Panc1 (cell line): ENCODE data around the gene TMC5. TPM values are rescaled to one million over a fixed set of nuclear protein-coding genes. Genes with fewer than 3 reads are reported as not detected.

ENCODE experiments used
- ATAC-seq: fragments of 200-7000 bp; cut with Tn5 transposase; 2 replicates; pipeline ENCODE4 v1.9.1; 2020; ENCODE audit warnings: mild to moderate bottlenecking, moderate library complexity
- BruUV-seq: library from RNA; stranded (reverse); fragments of 400-500 nt; replicated peaks from 2 replicates; lab custom pipeline; 2021; lab: Mats Ljungman, UMichigan
- CTCF ChIA-PET: fragments of 300-600 bp; sonication (Branson Sonifier 250); formaldehyde crosslinking; loops from one replicate; lab custom pipeline; 2022; ENCODE audit warnings: antibody characterized with exemption; lab: Charles Lee
- POLR2A ChIA-PET: fragments of 300-600 bp; sonication (Branson Sonifier 250); formaldehyde crosslinking; loops from one replicate; lab custom pipeline; 2022; ENCODE audit warnings: antibody characterized with exemption; lab: Charles Lee
- DNase-seq: peaks from one replicate; pipeline ENCODE4 v3.0.0-alpha.2; 2010; ENCODE audit warnings: low read depth, low spot score
- H3K27ac ChIP-seq: 2 replicates; pipeline ENCODE4 v1.5.1; 2011; ENCODE audit warnings: mild to moderate bottlenecking, low read length, inconsistent platforms
- H3K27me3 ChIP-seq: fragments of 200-500 bp; sonication (Bioruptor generic); 2 replicates; pipeline ENCODE4 v1.6.0; 2014; ENCODE audit warnings: low read length, inconsistent platforms; ENCODE audit not compliant: control insufficient read depth, insufficient read depth
- H3K36me3 ChIP-seq: fragments of 200-500 bp; sonication (Bioruptor generic); 2 replicates; pipeline ENCODE4 v1.5.1; 2014; ENCODE audit warnings: inconsistent platforms, mild to moderate bottlenecking, low read length, moderate library complexity; ENCODE audit not compliant: control insufficient read depth, insufficient read depth
- H3K4me1 ChIP-seq: 2 replicates; pipeline ENCODE4 v1.5.1; 2011; ENCODE audit warnings: inconsistent platforms, mild to moderate bottlenecking, low read length, moderate library complexity; ENCODE audit not compliant: control insufficient read depth, insufficient read depth
- H3K4me3 ChIP-seq, 2 experiments: 2 replicates each; pipeline ENCODE4 v1.5.1; 2011 to 2012; ENCODE audit warnings: low read depth in 2 of 2, low read length in 2 of 2, mild to moderate bottlenecking in 2 of 2, inconsistent platforms in 1 of 2, moderate library complexity in 1 of 2
- H3K9me3 ChIP-seq: fragments of 200-500 bp; sonication (Bioruptor generic); 2 replicates; pipeline ENCODE4 v1.5.1; 2014; ENCODE audit warnings: low read depth, mild to moderate bottlenecking, inconsistent platforms, low read length, moderate library complexity; ENCODE audit not compliant: control insufficient read depth, insufficient read depth
- POLR2AphosphoS5 ChIP-seq: IDR thresholded peaks from 2 replicates; pipeline ENCODE4 v1.6.1; 2012; ENCODE audit warnings: mild to moderate bottlenecking, low read depth, low read length, moderate library complexity
- SIN3A ChIP-seq: IDR thresholded peaks from 2 replicates; pipeline ENCODE4 v1.6.1; 2012; ENCODE audit warnings: low read depth, mild to moderate bottlenecking, low read length, moderate library complexity, borderline replicate concordance; ENCODE audit not compliant: insufficient read depth
- TCF7L2 ChIP-seq: IDR thresholded peaks from 2 replicates; pipeline ENCODE4 v1.6.1; 2011; ENCODE audit warnings: mild to moderate bottlenecking, low read depth, low read length, inconsistent platforms
- in situ Hi-C: cut with HindIII; loops from 2 replicates; pipeline ENCODE4 v1.10.0; 2016; ENCODE audit warnings: low sequenced_read_pairs, low pct_unique_long_range_greater_than_20kb
- intact Hi-C: fragments of 100-400 bp; cut with micrococcal nuclease; formaldehyde crosslinking; loops from one replicate; pipeline ENCODE4 v1.10.0; 2022; ENCODE audit not compliant: unreplicated experiment
- total RNA-seq: library from RNA; stranded (reverse); gene quantifications from one replicate; pipeline ENCODE4 v1.2.1, GENCODE V29; 2021; ENCODE audit not compliant: unreplicated experiment
- TF ChIP-seq, protein P1 (sequence below): fragments of 450-650 bp; IDR thresholded peaks from 2 replicates; pipeline ENCODE4 v1.5.1; 2017; ENCODE audit warnings: mild to moderate bottlenecking
- TF ChIP-seq, protein P2 (sequence below), 2 experiments: IDR thresholded peaks; 2 replicates each; pipeline ENCODE4 v1.6.1; 2011 to 2012; ENCODE audit warnings: low read depth in 2 of 2, control low read depth in 1 of 2, low read length in 1 of 2, mild to moderate bottlenecking in 1 of 2, moderate library complexity in 1 of 2; ENCODE audit not compliant: insufficient read depth in 1 of 2

The TMC5 gene
- total RNA-seq, 1 experiment from 2014 or later, result 1.4 TPM

GRCh38 chr16:19374402-19374801, 43.3 kb upstream of the TMC5 start:
- no peaks in the 10 kb centered on the region for H3K4me1 ChIP-seq
- POLR2A ChIA-PET, result interaction anchor here (0.6 kb wide), 1 partner anchor 79 kb away, joined by 4 read pairs; no protein-coding TSS in a partner anchor
- in situ Hi-C loops, result no loop called here
- BruUV-seq, result no TSS peak
- no peaks in the 10 kb centered on the region for H3K9me3 ChIP-seq
- TF ChIP-seq TCF7L2 (no peak), POLR2AphosphoS5 (no peak), SIN3A (no peak)
- TF ChIP-seq, protein P1, sequence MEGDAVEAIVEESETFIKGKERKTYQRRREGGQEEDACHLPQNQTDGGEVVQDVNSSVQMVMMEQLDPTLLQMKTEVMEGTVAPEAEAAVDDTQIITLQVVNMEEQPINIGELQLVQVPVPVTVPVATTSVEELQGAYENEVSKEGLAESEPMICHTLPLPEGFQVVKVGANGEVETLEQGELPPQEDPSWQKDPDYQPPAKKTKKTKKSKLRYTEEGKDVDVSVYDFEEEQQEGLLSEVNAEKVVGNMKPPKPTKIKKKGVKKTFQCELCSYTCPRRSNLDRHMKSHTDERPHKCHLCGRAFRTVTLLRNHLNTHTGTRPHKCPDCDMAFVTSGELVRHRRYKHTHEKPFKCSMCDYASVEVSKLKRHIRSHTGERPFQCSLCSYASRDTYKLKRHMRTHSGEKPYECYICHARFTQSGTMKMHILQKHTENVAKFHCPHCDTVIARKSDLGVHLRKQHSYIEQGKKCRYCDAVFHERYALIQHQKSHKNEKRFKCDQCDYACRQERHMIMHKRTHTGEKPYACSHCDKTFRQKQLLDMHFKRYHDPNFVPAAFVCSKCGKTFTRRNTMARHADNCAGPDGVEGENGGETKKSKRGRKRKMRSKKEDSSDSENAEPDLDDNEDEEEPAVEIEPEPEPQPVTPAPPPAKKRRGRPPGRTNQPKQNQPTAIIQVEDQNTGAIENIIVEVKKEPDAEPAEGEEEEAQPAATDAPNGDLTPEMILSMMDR, result no peak
- TF ChIP-seq, protein P2, sequence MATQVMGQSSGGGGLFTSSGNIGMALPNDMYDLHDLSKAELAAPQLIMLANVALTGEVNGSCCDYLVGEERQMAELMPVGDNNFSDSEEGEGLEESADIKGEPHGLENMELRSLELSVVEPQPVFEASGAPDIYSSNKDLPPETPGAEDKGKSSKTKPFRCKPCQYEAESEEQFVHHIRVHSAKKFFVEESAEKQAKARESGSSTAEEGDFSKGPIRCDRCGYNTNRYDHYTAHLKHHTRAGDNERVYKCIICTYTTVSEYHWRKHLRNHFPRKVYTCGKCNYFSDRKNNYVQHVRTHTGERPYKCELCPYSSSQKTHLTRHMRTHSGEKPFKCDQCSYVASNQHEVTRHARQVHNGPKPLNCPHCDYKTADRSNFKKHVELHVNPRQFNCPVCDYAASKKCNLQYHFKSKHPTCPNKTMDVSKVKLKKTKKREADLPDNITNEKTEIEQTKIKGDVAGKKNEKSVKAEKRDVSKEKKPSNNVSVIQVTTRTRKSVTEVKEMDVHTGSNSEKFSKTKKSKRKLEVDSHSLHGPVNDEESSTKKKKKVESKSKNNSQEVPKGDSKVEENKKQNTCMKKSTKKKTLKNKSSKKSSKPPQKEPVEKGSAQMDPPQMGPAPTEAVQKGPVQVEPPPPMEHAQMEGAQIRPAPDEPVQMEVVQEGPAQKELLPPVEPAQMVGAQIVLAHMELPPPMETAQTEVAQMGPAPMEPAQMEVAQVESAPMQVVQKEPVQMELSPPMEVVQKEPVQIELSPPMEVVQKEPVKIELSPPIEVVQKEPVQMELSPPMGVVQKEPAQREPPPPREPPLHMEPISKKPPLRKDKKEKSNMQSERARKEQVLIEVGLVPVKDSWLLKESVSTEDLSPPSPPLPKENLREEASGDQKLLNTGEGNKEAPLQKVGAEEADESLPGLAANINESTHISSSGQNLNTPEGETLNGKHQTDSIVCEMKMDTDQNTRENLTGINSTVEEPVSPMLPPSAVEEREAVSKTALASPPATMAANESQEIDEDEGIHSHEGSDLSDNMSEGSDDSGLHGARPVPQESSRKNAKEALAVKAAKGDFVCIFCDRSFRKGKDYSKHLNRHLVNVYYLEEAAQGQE (IDR thresholded peaks at IDR 0.05; ENCODE audit: insufficient read depth in 1 of 2, low read depth in 2 of 2, low read length in 1 of 2), result no peak
- H3K27me3 ChIP-seq, result no peaks in the 10 kb centered on the region
- ATAC-seq (no peak), DNase-seq (no peak)
- no peaks in the 10 kb centered on the region for H3K36me3 ChIP-seq
- CTCF ChIA-PET, result interaction anchor here (0.7 kb wide), 2 partner anchors 10 to 261 kb away, joined by 4 to 5 read pairs; partner anchors contain the start of gene ITPRIPL2
- no peak overlapping the region for H3K27ac ChIP-seq
- intact Hi-C loops, result loop anchor here (2.0 to 10.0 kb wide), 2 partner anchors 204 to 390 kb away; partner anchors contain the start of gene TMC7
- H3K4me3 ChIP-seq, result no peak overlapping the region

DNA sequence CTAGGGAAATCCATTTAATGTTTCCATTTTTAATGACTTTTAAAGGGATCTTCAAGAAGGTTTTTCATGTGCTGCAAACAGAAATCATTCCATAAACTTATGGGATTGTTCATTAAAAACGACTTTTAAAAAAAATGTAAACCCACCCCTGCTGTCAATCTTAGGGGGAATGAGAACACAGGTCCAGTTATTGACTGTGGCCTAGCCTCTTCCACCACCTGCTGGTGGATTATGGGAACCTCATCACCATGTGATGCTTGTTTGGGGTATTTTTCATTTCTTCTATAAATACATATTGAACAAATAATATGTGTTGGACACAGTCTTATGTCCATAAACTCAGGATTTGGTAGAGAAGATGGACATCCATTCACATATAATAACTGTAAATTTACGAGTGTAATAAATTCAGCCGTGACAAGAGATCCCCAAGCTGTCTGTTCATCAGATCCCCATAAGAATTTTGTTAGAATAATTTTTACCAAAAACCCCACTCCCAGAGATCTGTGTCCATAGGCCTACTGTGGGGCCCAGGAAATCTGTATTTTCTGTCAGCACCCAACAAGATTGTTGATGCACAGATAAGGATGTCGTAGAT, 42.0 kb upstream of the TMC5 start:
- intact Hi-C loops (loop anchor here (1.0 to 10.0 kb wide), 3 partner anchors 205 to 391 kb away; partner anchors contain the start of gene TMC7), in situ Hi-C loops (no loop called here)
- no peak for TF ChIP-seq POLR2AphosphoS5
- TF ChIP-seq, protein P1, result peak; percentile 92
- TF ChIP-seq, protein P2 (IDR thresholded peaks at IDR 0.05; ENCODE audit: insufficient read depth in 1 of 2, low read depth in 2 of 2, low read length in 1 of 2), result no peak
- no peak for TF ChIP-seq SIN3A
- DNase-seq, result peak; percentile 55
- no TSS peak for BruUV-seq
- ChIA-PET POLR2A (no interaction called here), CTCF (interaction anchor here (1.1 kb wide), 1 partner anchor 198 kb away, joined by 7 read pairs; no protein-coding TSS in a partner anchor)
- peak; percentile 89 for ATAC-seq
- no peak overlapping the region for H3K4me3 ChIP-seq
- H3K4me1 ChIP-seq, result no peaks in the 10 kb centered on the region
- no peaks in the 10 kb centered on the region for H3K36me3 ChIP-seq
- no peak overlapping the region for H3K27ac ChIP-seq
- no peaks in the 10 kb centered on the region for H3K9me3 ChIP-seq
- H3K27me3 ChIP-seq, result no peaks in the 10 kb centered on the region
